ENCODE measurements around the gene AP2S1.
"Not testable (repeated sequence)": the region's sequence is repeated elsewhere in the genome, so short reads cannot be mapped to it uniquely, and the experiment has no call there.

AP2S1 gene

DNA sequence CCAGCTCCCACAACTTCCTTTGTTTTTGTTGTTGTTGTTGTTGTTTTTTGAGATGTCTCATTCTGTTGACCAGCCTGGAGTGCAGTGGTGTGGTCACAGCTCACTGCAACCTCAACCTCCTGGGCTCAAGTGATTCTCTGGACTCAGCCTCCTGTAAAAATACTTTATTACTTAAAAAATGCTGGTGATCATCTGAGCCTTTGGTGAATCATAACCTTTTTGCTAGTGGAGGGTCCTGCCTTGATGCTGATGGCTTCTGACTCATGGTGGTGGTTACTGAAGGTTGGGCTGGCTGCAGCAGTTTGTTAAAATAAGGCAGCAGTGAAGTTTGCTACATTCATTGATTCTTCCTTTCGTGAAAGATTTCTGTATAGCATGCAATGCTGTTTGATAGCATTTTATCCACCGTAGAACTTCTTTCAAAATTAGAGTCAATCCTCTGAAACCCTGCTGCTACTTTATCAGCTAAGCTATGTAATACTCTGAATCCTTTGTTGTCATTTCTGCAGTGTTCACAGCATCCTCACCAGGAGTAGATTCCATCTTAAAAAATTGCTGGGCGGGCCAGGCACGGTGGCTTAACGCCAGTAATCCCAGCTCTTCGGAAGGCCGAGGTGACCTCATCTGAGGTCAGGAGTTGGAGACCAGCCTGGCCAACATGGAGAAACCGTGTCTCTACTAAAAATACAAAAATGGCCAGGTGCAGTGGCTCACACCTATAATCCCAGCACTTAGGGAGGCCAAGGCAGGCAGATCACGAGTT lies 28.1 kb upstream of the AP2S1 start:
- no peak for DNase-seq

DNA sequence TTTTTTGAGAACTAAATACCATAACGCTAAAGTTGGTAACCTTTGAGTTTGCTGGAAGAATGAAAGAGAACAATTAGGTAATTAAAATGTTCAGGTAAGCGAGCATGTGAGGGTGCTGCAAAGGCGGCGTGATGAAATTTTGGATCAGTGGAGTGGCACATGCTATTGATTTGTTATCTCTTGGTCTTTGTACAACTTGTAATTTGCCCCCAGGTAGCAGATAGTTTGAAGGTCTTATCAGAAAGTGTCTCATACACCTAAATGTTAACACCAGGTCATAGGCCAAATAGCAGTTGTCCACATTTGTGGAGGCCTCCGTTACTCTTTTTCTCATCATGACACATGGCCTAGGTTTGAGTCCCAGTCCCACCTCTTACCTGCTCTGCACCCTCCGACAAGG lies 25.0 kb upstream of the AP2S1 start:
- no peaks in the 10 kb centered on the region for H3K27me3 Mint-ChIP-seq
- H3K9me3 Mint-ChIP-seq: no peaks in the 10 kb centered on the region
- no peak overlapping the region for H3K27ac Mint-ChIP-seq
- H3K36me3 Mint-ChIP-seq (ENCODE audit: low read depth): peaks cover 9% of the 10 kb centered on the region
- peaks cover 17% of the 10 kb centered on the region for H3K4me1 Mint-ChIP-seq (ENCODE audit: low read depth)
- DNase-seq: no peak
- no peak overlapping the region for H3K4me3 Mint-ChIP-seq

More for the DNA sequence above, 28.1 kb upstream of the AP2S1 start:
- Mint-ChIP-seq H3K4me1 (ENCODE audit: low read depth) (peaks cover 23% of the 10 kb centered on the region), H3K9me3 (no peaks in the 10 kb centered on the region), H3K36me3 (ENCODE audit: low read depth) (peaks cover 9% of the 10 kb centered on the region), H3K27ac (no peak overlapping the region), H3K4me3 (no peak overlapping the region), H3K27me3 (no peaks in the 10 kb centered on the region)

DNA sequence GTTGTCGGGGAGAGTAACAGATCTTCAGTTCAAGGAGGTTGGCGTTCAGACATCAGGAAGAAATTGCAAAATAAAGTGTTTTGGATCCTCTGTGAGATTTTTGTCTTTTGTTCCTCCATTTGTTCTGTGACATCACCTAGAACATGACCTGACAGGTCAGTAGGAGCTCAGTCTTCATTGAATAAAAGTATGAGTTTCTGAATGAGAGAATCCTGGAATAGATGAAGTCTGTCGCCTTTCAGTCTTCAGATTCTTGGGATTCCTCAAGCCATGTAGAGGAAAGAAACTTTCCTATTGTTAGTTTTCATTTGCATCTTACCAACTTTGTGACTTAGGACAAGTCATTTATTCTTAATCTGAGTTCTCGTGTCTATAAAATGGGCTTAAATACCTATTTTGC lies 24.6 kb upstream of the AP2S1 start:
- Mint-ChIP-seq H3K9me3 (no peaks in the 10 kb centered on the region), H3K4me3 (no peak overlapping the region), H3K4me1 (ENCODE audit: low read depth) (peaks cover 15% of the 10 kb centered on the region), H3K36me3 (ENCODE audit: low read depth) (peaks cover 9% of the 10 kb centered on the region), H3K27me3 (no peaks in the 10 kb centered on the region), H3K27ac (no peak overlapping the region)
- DNase-seq: no peak

DNA sequence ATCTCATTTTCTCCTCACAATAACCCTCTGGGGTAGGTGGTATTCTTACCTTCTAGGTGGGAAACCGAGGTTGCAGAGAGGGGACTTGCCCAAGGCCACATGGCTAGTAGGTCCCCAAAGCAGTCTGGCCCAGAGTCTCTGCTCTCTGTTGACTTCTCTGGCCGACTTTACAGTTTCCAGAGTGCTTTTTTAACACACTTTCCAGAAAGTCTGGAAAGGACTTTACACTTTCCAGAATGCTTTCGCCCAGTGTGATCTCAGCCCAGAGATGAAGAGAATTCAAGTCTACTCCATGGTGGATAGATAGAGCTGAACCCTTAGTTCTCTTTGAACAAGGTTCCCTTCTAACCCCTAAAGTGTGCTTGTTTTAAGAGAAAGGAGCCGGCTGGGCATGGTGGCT lies 22.3 kb upstream of the AP2S1 start:
- no peak overlapping the region for H3K27ac Mint-ChIP-seq
- peaks cover 13% of the 10 kb centered on the region for H3K4me1 Mint-ChIP-seq (ENCODE audit: low read depth)
- H3K36me3 Mint-ChIP-seq (ENCODE audit: low read depth): peaks cover 5% of the 10 kb centered on the region
- no peaks in the 10 kb centered on the region for H3K27me3 Mint-ChIP-seq
- no peaks in the 10 kb centered on the region for H3K9me3 Mint-ChIP-seq
- no peak for DNase-seq
- H3K4me3 Mint-ChIP-seq: no peak overlapping the region

DNA sequence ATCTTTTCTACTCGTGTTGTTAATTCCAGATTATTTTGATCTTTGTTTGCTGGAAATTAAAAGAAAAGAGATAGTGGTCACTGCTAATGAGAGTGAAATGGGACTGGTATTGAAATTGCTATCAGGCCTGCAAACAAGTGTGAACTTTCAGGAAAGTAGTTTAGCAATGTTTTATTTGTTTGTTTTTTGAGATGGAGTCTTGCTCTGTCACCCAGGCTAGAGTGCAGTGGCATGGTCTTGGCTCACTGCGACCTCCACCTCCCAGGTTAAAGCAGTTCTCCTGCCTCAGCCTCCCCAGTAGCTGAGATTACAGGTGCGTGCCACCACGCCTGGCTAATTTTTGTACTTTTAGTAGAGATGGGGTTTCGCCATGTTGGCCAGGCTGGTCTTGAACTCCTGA lies 20.5 kb upstream of the AP2S1 start:
- not testable (repeated sequence) for H3K4me3 Mint-ChIP-seq, H3K27ac Mint-ChIP-seq

DNA sequence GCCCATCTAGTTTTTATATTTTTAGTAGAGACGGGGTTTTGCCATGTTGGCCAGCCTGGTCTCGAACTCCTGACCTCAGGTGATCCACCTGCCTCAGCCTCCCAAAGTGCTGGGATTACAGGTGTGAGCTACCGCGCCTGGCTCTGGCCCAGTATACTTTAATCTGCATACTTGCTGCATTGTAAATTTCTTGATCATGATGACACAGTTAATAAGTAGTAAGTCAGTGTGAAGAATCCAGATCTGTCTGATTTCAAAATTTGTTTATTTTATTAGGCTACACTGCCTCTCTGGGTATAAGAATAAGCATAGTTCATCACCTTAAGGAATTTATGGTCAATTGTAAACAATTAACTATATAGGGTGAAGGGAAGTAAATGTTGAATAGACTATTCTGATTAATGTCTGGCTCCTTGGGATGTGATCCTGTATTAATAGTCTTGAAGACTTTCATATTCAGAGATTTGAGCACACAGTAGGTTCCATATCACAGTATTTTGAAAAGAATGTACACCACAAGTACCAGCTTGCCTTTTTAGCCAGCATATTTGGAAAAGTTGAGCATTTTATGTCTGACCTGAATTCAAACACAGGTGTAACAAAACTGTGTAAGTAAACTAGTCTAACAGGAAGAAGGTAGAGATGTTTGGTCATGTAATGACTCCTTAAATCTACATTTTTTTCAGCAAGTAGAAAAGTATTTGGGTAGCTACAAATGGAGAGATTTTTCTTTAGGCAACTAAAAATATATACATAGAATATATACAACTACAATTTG lies 17.6 kb upstream of the AP2S1 start:
- Mint-ChIP-seq H3K4me1 (ENCODE audit: low read depth) (peaks cover 30% of the 10 kb centered on the region), H3K36me3 (ENCODE audit: low read depth) (peaks cover 16% of the 10 kb centered on the region), H3K4me3 (no peak overlapping the region), H3K9me3 (no peaks in the 10 kb centered on the region), H3K27me3 (no peaks in the 10 kb centered on the region), H3K27ac (no peak overlapping the region)
- no peak for DNase-seq

More for the DNA sequence above, 20.5 kb upstream of the AP2S1 start:
- not testable (repeated sequence) for H3K9me3 Mint-ChIP-seq; H3K27me3 Mint-ChIP-seq; DNase-seq; H3K36me3 Mint-ChIP-seq (ENCODE audit: low read depth)
- peaks cover 28% of the 10 kb centered on the region for H3K4me1 Mint-ChIP-seq (ENCODE audit: low read depth)

DNA sequence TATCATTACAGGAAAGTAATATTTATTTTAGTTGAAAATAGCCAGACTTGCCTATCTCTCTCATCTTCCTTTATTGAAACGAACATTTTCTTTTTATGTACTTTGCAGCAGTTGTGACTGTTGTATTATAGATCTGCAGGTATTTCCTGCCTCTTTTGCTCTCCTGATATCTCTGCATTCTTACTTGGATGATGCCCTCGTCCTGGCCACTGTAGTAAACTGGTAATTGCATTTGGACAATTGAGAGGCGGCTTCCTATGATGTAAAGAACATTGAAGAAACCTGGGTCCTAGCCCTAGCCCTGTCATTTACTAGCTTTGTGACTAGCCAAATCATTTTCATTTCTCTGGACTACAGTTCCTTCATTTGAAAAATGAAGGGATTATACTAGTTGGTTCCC lies 16.5 kb upstream of the AP2S1 start:
- Mint-ChIP-seq H3K36me3 (ENCODE audit: low read depth) (peaks cover 16% of the 10 kb centered on the region), H3K27ac (no peak overlapping the region), H3K27me3 (no peaks in the 10 kb centered on the region), H3K9me3 (no peaks in the 10 kb centered on the region), H3K4me3 (no peak overlapping the region), H3K4me1 (ENCODE audit: low read depth) (peaks cover 28% of the 10 kb centered on the region)
- no peak for DNase-seq

DNA sequence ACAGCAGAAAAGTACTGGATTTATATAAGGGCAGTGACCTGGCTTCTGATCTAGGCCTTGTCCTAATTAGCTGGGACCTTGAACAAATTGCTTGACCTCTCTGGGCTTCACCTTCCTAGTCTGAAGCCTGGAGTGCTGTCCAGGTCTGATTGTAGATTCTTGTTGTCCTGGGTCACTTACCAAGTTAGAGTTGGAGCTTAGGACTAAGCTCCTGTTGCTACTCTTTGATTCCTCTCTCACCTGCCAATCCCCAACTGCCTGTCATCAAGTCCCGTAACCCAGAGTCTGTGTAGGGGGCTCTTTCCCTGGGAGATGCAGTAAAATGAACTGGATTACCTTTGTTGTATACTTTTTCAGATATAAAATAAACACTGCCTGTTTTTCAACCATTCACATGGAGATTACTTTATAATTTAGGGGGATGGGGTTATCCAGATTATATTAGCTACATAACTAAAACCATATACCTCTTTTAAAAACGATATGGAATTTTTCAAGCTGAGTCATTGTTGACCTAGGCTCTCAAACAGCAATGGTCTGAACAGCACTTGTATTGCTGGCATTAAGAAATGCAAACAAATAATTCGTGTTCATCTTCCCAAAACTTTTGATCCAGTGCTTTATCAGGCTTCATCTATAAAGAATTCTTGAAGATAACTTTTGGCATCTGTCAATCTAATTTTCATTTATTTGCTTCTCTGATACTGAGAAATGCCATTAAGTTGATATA lies 15.9 kb upstream of the AP2S1 start:
- DNase-seq: no peak
- Mint-ChIP-seq H3K9me3 (no peaks in the 10 kb centered on the region), H3K4me1 (ENCODE audit: low read depth) (peaks cover 28% of the 10 kb centered on the region)

DNA sequence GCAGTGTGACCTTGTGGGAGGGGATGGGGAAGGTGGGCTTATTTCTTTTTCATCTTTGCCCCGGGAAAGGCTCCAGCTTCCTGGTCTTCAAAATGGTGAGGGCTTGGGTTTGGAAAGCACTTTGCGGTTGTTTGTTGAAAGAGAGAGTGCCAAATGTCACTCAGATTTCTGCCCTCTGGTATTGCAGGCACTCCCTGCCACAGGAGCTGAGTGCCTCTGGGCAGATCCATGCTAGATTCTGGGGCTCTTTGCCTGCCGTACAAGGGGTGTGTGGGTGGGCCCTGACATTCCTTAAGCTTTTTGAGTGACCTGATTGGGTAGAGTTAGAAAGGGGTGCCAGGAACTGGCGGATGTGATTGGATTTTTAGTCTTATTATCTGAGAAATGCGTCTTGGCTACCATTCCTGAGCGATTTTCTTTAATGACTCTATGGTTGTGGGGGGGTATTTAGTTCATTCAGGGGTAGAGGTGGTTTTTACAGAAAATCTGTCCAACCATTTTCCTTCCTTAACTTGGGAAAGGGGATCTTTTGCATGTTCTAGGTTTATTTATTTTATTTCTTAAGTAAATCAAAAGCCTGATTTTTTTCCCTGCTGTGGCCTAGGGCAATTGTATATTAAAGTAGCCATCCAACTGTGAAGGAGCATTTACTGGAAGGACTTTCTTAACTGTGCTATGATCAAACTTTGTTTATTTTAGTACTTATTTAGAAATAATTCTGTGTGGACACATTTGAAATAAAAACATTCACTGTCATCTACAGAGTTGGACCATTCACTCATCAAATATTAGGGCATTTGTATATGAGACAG lies 13.4 kb upstream of the AP2S1 start:
- no peak overlapping the region for H3K4me3 Mint-ChIP-seq
- no peak for DNase-seq
- H3K27me3 Mint-ChIP-seq: no peaks in the 10 kb centered on the region
- H3K27ac Mint-ChIP-seq: no peak overlapping the region
- H3K36me3 Mint-ChIP-seq (ENCODE audit: low read depth): peaks cover 22% of the 10 kb centered on the region
- H3K4me1 Mint-ChIP-seq (ENCODE audit: low read depth): peaks cover 31% of the 10 kb centered on the region
- H3K9me3 Mint-ChIP-seq: no peaks in the 10 kb centered on the region

More for the DNA sequence above, 15.9 kb upstream of the AP2S1 start:
- no peaks in the 10 kb centered on the region for H3K27me3 Mint-ChIP-seq
- H3K36me3 Mint-ChIP-seq (ENCODE audit: low read depth): peaks cover 16% of the 10 kb centered on the region
- H3K27ac Mint-ChIP-seq: peak overlapping the region; percentile 63
- no peak overlapping the region for H3K4me3 Mint-ChIP-seq

DNA sequence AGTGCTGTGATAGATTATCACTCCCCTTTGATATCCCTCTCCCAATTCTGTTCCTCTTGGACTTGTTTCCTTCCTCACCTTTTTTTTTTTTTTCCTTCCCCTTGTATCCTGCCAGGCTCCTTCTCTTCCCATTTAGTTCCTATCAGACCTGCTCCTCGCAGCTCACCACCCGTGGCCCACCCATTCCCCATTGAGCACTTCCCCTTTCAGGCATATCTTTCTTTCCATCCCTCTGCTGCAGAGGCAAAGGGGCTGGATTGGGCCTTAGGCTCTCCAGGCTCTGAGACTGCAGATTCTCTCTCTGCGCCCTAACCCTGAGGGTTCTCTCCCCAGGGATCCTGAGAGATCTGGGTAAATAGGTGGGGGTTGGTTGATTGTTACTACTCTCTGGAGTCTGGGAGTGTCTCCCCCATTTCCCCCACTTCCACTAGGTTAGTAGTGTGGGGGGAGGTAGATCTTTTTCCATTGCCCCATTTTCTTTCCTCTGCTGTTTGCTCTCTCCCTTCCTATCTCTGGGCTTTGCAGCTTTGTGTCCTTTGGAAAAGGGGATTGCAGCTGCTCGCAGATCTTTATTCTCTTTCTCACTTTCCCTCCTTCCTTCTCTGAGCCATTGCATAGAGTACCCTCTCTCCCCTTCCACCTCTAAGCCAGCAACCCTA lies 12.5 kb upstream of the AP2S1 start:
- H3K4me1 Mint-ChIP-seq (ENCODE audit: low read depth): peaks cover 30% of the 10 kb centered on the region
- peak; percentile 21 for DNase-seq

DNA sequence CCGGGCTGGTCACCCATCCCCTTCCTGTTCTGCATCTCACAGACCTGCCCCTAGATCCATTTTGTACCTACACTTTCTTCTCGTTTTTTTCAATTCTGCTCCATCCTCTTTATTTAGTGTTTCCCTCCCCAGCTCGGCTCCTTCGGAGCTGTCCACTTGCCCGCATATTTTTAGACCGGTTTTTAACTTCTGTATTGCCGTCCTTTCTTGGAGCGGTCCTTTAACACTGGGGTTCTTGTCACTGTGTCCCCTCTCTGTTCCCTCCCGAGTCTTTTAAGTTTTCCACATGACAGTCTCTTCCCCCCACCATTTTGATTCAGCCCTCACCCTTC lies 11.8 kb upstream of the AP2S1 start:
- H3K4me1 Mint-ChIP-seq (ENCODE audit: low read depth): peaks cover 28% of the 10 kb centered on the region
- peaks cover 24% of the 10 kb centered on the region for H3K36me3 Mint-ChIP-seq (ENCODE audit: low read depth)
- no peaks in the 10 kb centered on the region for H3K27me3 Mint-ChIP-seq
- H3K9me3 Mint-ChIP-seq: no peaks in the 10 kb centered on the region
- no peak overlapping the region for H3K4me3 Mint-ChIP-seq
- H3K27ac Mint-ChIP-seq: no peak overlapping the region
- DNase-seq: no peak

More for the DNA sequence above, 12.5 kb upstream of the AP2S1 start:
- Mint-ChIP-seq H3K27ac (no peak overlapping the region), H3K27me3 (no peaks in the 10 kb centered on the region), H3K4me3 (no peak overlapping the region), H3K9me3 (no peaks in the 10 kb centered on the region), H3K36me3 (ENCODE audit: low read depth) (peaks cover 24% of the 10 kb centered on the region)

DNA sequence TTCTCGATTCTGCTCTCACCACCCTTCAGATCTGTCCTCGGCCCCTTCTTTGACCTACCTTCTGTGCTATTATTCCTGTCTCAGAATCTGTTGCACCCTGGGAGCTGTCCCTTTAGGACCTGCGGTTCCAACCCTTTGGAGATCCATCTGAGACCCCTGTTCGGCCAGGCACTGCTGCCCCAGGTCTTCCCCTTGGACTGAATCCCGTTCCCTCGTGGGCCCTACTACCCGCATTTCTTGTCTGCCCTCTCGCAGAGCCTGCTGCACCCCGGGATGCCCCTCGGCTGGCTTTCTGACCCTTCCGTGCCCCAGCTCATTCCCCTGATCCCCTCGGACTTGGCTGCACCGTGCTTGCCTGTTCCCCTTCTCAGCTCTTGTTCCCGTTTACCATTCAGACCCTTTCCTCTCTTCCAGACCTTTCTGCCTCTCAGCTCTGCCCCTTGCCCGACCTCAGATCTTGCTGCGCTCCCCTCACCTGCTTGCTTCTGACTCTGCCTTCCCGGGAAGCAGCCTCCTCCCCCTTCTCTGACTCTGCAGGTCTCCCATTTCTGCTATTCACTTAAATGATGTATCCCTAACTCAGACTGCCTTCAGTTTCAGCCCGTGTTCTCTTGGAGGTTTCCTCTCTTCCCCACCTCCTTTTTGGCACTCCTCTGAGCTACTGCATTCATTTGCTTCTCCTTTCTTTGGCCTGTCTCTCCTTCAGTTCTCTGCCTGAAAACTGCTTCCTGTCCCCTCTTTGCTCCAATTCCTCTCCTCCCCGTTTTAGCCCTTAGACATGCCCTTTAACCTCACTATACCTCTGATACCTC lies 11.3 kb upstream of the AP2S1 start:
- DNase-seq: peak; percentile 49
- Mint-ChIP-seq H3K4me3 (no peak overlapping the region), H3K4me1 (ENCODE audit: low read depth) (peaks cover 26% of the 10 kb centered on the region), H3K36me3 (ENCODE audit: low read depth) (peaks cover 24% of the 10 kb centered on the region), H3K27me3 (no peaks in the 10 kb centered on the region), H3K9me3 (no peaks in the 10 kb centered on the region), H3K27ac (no peak overlapping the region)

All from activated T-cell treated with anti-CD3 and anti-CD28 coated beads, Interleukin-2, amount 50 U/mL, for 24 hours (primary cell).